ENCODE measurements around the gene PAPOLG. TPM values are rescaled to one million over a fixed set of nuclear protein-coding genes. Genes with fewer than 3 reads are reported as not detected.

Gene PAPOLG
- polyA plus RNA-seq, 1 donor (not counting 4 experiments of a cell fraction or from before 2014, with no cell fraction given) = 14.1 TPM

DNA sequence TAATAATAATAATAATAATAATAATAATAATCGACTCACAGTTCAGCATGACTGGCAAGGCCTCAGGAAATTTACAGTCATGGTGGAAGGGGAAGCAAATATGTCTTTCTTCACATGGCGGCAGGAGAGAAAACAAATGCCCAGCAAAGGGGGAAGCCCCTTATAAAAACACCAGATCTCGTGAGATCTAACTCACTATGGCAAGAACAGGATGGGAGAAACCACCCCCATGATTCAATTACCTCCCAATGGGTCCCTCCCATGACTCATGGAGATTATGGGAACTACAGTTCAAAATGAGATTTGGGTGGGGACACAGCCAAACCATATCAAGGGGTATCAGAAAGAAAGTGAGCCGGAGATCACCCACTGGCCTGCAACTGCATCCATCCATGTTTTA, 40.5 kb upstream of the PAPOLG start:
- no peaks in the 10 kb centered on the region for H3K9me1 ChIP-seq (ENCODE audit: control insufficient read depth, extremely low read depth, insufficient read depth, low read length)
- H3K79me2 ChIP-seq (ENCODE audit: control insufficient read depth, insufficient read depth, low read length) = no peaks in the 10 kb centered on the region
- no peaks in the 10 kb centered on the region for H3K36me3 ChIP-seq (ENCODE audit: control insufficient read depth in 2 of 2, extremely low read depth in 1 of 2, insufficient read depth in 2 of 2, low read length in 2 of 2)
- no peak for TF ChIP-seq EZH2 (IDR thresholded peaks at IDR 0.05; ENCODE audit: low read length)
- no peak for TF ChIP-seq CTCF (optimal IDR thresholded peaks at IDR 0.05 in 1 of 3, IDR thresholded peaks at IDR 0.05 in 1 of 3, conservative IDR thresholded peaks at IDR 0.05 in 1 of 3; ENCODE audit: extremely low read depth in 1 of 3, insufficient read depth in 2 of 3, low read length in 3 of 3)
- no peak overlapping the region for H3K27ac ChIP-seq (ENCODE audit: control insufficient read depth, insufficient read depth, low read length)
- peaks cover 18% of the 10 kb centered on the region for H3K4me1 ChIP-seq (ENCODE audit: control insufficient read depth, extremely low read depth, insufficient read depth, low read length)
- dilution Hi-C loops (cut with MboI; ENCODE audit: extremely low pct_ligation_motif_present, low sequenced_read_pairs) = no loop called here
- FAIRE-seq (no peak), DNase-seq (ENCODE audit: low read depth, low spot score) (no peak)
- no peaks in the 10 kb centered on the region for H3K27me3 ChIP-seq (ENCODE audit: control insufficient read depth, extremely low read depth, insufficient read depth, low read length)
- no peaks in the 10 kb centered on the region for H3K9me3 ChIP-seq (ENCODE audit: control insufficient read depth, low read depth, low read length)
- H3K9ac ChIP-seq (ENCODE audit: control insufficient read depth, extremely low read depth, insufficient read depth, low read length) = no peak overlapping the region
- no peak overlapping the region for H3K4me3 ChIP-seq (ENCODE audit: control insufficient read depth in 2 of 3, extremely low read depth in 1 of 3, insufficient read depth in 2 of 3, low read depth in 1 of 3, low read length in 3 of 3)
- no peak overlapping the region for H2AFZ ChIP-seq (ENCODE audit: control insufficient read depth, low read length)
- H3K4me2 ChIP-seq (ENCODE audit: control insufficient read depth, extremely low read depth, insufficient read depth, low read depth, low read length) = no peak overlapping the region
- H4K20me1 ChIP-seq (ENCODE audit: control insufficient read depth, extremely low read depth, insufficient read depth, low read length) = no peaks in the 10 kb centered on the region

DNA sequence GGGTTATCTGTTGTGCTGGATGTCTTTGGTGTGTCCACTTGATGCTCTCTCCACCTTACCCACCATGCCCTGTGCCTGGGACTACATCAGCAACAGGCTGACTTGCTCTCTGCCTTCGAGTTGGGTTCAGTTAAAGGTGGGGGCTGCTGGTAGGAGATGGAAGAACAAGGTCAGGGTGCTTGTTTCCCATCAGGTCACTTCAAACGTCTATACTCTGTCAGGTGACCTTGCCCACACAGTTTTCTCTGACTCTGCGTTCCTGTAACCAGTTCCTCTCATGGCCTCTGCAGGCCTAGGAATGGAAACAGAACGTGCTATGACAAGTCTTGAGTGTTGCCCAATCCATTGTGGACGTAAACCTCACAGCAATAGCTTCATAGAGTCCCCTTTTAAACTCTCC, 38.4 kb upstream of the PAPOLG start:
- H3K4me2 ChIP-seq (ENCODE audit: control insufficient read depth, extremely low read depth, insufficient read depth, low read depth, low read length) = peak overlapping the region; percentile 27
- no peak for TF ChIP-seq EZH2 (IDR thresholded peaks at IDR 0.05; ENCODE audit: low read length)
- no peak for TF ChIP-seq CTCF (optimal IDR thresholded peaks at IDR 0.05 in 1 of 3, IDR thresholded peaks at IDR 0.05 in 1 of 3, conservative IDR thresholded peaks at IDR 0.05 in 1 of 3; ENCODE audit: extremely low read depth in 1 of 3, insufficient read depth in 2 of 3, low read length in 3 of 3)

More for the DNA sequence above, 38.4 kb upstream of the PAPOLG start:
- Histone ChIP-seq H3K27me3 (ENCODE audit: control insufficient read depth, extremely low read depth, insufficient read depth, low read length) (no peaks in the 10 kb centered on the region), H4K20me1 (ENCODE audit: control insufficient read depth, extremely low read depth, insufficient read depth, low read length) (no peaks in the 10 kb centered on the region), H3K9me3 (ENCODE audit: control insufficient read depth, low read depth, low read length) (no peaks in the 10 kb centered on the region), H3K36me3 (ENCODE audit: control insufficient read depth in 2 of 2, extremely low read depth in 1 of 2, insufficient read depth in 2 of 2, low read length in 2 of 2) (no peaks in the 10 kb centered on the region), H3K4me3 (ENCODE audit: control insufficient read depth in 2 of 3, extremely low read depth in 1 of 3, insufficient read depth in 2 of 3, low read depth in 1 of 3, low read length in 3 of 3) (no peak overlapping the region), H3K79me2 (ENCODE audit: control insufficient read depth, insufficient read depth, low read length) (no peaks in the 10 kb centered on the region), H2AFZ (ENCODE audit: control insufficient read depth, low read length) (peak overlapping the region; percentile 61), H3K27ac (ENCODE audit: control insufficient read depth, insufficient read depth, low read length) (peak overlapping the region; percentile 29), H3K4me1 (ENCODE audit: control insufficient read depth, extremely low read depth, insufficient read depth, low read length) (peaks cover 18% of the 10 kb centered on the region), H3K9ac (ENCODE audit: control insufficient read depth, extremely low read depth, insufficient read depth, low read length) (no peak overlapping the region), H3K9me1 (ENCODE audit: control insufficient read depth, extremely low read depth, insufficient read depth, low read length) (no peaks in the 10 kb centered on the region)
- DNase-seq (ENCODE audit: low read depth, low spot score) (peak; percentile 42), FAIRE-seq (peak; percentile 81)
- dilution Hi-C loops (cut with MboI; ENCODE audit: extremely low pct_ligation_motif_present, low sequenced_read_pairs) = no loop called here

Data from keratinocyte (primary cell).